Measurements from ENCODE around the gene GALNT13. TPM values are rescaled to one million over a fixed set of nuclear protein-coding genes. Genes with fewer than 3 reads are reported as not detected.

The GALNT13 gene
- total RNA-seq, 1 donor = 1.7 TPM

DNA sequence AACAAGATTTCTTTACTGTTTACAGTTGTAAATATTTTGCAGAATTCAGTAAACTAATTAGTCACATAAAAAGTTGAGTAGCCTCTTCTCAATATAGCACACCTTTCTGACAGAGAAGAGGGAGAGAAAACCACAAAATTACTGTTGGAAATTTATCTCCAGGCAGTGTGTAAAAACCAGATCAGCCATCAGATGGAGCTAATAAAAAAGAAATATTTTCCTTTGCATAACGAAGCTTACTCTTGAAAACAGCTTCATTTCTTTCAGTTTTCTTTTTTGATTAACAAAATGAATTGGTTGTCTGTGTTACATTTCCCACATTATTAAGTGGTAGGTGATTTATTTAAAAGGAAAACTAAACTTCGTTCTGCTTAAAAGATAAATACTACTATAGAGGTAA lies 567.4 kb downstream of the GALNT13 start:
- no peak for DNase-seq (ENCODE audit: low read depth)
- TF ChIP-seq, protein P1, sequence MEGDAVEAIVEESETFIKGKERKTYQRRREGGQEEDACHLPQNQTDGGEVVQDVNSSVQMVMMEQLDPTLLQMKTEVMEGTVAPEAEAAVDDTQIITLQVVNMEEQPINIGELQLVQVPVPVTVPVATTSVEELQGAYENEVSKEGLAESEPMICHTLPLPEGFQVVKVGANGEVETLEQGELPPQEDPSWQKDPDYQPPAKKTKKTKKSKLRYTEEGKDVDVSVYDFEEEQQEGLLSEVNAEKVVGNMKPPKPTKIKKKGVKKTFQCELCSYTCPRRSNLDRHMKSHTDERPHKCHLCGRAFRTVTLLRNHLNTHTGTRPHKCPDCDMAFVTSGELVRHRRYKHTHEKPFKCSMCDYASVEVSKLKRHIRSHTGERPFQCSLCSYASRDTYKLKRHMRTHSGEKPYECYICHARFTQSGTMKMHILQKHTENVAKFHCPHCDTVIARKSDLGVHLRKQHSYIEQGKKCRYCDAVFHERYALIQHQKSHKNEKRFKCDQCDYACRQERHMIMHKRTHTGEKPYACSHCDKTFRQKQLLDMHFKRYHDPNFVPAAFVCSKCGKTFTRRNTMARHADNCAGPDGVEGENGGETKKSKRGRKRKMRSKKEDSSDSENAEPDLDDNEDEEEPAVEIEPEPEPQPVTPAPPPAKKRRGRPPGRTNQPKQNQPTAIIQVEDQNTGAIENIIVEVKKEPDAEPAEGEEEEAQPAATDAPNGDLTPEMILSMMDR (IDR thresholded peaks at IDR 0.05; ENCODE audit: insufficient read depth, low read depth, low read length) = no peak
- H3K4me3 ChIP-seq (ENCODE audit: low read depth, low read length) = no peak overlapping the region

DNA sequence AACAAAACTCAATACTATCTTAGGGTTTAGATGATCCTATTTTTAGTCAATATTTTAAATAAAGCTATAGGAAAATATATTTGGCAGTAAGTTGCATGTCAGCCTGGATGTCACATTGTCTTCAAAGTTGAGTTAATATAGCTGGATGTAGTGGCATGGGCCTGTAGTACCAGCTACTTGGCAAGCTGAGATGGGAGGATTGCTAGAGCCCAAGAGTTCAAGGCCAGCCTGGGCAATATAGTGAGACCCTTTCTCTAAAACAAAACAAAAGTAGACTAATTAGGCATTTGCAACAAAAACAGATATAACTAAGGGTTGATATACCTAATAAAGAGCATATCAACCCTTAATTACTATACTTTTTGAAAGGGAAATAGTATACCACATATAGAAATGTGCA lies 572.2 kb downstream of the GALNT13 start:
- H3K4me3 ChIP-seq (ENCODE audit: low read depth, low read length) = no peak overlapping the region
- TF ChIP-seq, protein P1 (IDR thresholded peaks at IDR 0.05; ENCODE audit: insufficient read depth, low read depth, low read length) = no peak
- no peak for DNase-seq (ENCODE audit: low read depth)

DNA sequence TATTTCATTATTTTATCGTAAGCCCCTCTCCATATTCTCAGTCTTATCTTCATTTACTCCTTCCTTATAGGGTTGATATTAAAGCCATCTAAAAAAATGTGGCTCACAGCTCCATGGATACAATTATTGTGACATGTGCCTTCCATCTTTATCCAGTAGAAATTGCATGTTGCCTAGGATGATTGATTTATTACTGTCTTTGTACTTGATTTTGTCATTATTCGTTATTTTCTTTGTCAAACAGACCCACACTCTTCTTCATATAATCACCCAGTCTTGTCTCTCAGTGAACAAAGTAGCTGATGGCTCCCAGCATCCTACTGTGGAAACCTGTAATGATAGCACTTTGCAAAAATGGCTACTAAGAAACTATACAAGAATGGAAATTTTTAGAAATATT lies 574.6 kb downstream of the GALNT13 start:
- TF ChIP-seq, protein P1 (IDR thresholded peaks at IDR 0.05; ENCODE audit: insufficient read depth, low read depth, low read length) = no peak
- DNase-seq (ENCODE audit: low read depth) = no peak
- H3K4me3 ChIP-seq (ENCODE audit: low read depth, low read length) = no peak overlapping the region

DNA sequence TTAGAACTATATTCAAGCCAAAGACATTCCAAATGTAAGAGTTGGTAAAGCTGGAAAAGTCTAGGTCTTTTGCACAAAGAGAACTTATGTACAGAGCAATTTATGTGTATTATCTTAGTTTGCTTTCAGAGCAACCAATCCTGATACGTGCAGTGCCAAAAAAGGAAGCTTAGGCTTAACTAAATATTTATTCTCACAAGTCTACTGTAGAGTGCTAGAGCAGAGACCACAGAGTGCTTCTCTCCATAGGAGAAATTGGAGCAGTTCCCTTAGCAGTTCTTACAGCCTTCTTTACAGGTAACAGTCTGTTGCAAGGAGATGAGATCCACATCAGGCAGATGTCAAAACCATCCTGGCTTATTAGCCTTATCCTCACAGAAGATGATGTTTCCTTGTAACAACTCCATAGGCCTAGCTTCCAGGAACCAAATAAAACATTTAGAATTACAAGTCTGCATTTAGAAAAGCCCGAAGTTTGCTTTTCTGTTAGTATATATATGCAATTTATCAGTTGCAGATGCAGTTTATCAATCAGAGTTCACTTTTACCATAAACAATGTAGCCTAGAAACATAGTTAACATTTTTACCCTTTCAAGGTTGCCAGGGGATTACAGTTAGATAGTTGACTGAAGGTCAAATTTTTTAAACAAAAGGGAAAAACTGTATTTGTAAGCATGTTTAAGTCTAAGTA lies 576.2 kb downstream of the GALNT13 start:
- TF ChIP-seq, protein P1 (IDR thresholded peaks at IDR 0.05; ENCODE audit: insufficient read depth, low read depth, low read length) = no peak
- no peak overlapping the region for H3K4me3 ChIP-seq (ENCODE audit: low read depth, low read length)
- no peak for DNase-seq (ENCODE audit: low read depth)

DNA sequence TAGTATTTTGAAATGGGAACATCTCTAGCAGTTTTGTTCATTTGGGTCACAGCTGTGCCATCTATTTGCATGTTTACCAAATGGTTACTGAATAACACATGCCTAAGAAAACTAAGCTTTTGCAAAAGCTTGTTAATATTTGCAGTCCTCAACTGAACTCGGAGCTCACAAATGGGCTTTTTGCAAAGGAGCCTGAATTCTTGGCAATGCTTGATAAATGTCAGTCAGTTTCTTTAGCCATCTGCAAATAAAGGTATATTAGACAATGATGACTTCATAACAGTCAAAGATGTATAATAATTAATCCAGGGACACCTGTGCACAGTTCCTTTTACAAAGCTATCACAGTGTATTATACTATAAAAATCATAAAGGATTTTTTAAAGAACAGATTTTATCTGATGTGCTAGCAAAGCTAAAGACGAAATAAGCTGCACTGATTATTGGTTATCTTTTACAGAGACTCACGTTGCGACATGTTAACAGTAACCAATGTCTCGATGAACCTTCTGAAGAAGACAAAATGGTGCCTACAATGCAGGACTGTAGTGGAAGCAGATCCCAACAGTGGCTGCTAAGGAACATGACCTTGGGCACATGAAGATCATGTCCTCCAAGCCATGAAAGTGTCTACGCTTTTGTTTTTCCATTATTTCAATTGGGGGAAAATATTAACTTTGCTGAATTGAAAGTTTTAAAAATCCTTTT lies 578.4 kb downstream of the GALNT13 start:
- no peak overlapping the region for H3K4me3 ChIP-seq (ENCODE audit: low read depth, low read length)
- DNase-seq (ENCODE audit: low read depth) = no peak
- TF ChIP-seq, protein P1 (IDR thresholded peaks at IDR 0.05; ENCODE audit: insufficient read depth, low read depth, low read length) = no peak

DNA sequence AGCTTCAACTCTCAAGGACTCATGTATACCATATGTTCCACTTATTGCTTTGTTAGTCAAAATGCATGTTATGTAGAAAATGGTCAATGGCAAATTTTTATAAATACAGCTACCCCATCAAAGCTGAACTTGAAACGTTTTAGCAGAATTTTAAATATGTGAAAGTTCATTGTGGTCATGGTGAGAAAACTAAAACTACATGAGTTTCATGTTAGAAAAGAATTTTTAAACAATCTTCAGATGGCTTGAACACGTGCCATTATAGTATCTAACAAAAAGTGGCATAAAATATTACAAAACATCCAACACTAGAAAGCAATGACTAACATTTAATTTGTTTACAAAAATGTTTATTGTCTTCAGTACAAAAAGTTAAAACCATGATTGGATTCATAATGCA lies 580.7 kb downstream of the GALNT13 start:
- TF ChIP-seq, protein P1 (IDR thresholded peaks at IDR 0.05; ENCODE audit: insufficient read depth, low read depth, low read length) = no peak
- no peak for DNase-seq (ENCODE audit: low read depth)
- no peak overlapping the region for H3K4me3 ChIP-seq (ENCODE audit: low read depth, low read length)
